T1000 (cell line): ENCODE measurements around the gene TLE3.

Experiments used
- DNase-seq: peaks from one replicate; lab custom pipeline; 2025; ENCODE audit warnings: mixed read lengths; lab: John Stamatoyannopoulos, UW

Gene TLE3

DNA sequence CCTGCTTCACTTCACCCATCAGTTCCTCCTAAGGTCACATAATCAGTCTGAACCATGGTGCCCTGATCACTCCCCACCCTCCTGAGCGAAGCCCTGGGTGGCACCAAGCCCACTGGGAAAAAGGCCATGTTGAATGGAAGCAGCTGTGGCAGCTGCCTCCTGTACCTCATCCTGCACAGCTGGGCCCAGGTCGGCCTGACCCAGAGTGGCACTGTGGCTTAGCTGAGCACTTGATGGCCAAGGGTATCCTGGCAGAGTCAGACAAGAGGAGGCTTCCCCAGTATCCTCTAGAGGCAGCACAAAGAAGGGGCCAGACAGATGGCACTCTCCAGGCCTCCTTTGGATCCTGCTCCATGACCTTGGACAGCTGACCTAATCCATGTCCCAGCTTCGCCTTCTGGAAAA, 68.4 kb downstream of the TLE3 start:
- no peak for DNase-seq

- DNase-seq, result no peak
These were observed 70.2 kb downstream of the TLE3 start for GRCh38 chr15:70027518-70027917.

- DNase-seq, result no peak
These were observed 70.7 kb downstream of the TLE3 start for GRCh38 chr15:70026991-70027390.

- DNase-seq, result no peak
These were observed 72.1 kb downstream of the TLE3 start for GRCh38 chr15:70025413-70026296.

- DNase-seq, result no peak
These were observed 73.2 kb downstream of the TLE3 start for GRCh38 chr15:70024521-70024920.

- no peak for DNase-seq
These were observed 73.8 kb downstream of the TLE3 start for GRCh38 chr15:70023769-70024491.

GRCh38 chr15:70023064-70023768, 74.5 kb downstream of the TLE3 start:
- peak; percentile 80 for DNase-seq

DNA sequence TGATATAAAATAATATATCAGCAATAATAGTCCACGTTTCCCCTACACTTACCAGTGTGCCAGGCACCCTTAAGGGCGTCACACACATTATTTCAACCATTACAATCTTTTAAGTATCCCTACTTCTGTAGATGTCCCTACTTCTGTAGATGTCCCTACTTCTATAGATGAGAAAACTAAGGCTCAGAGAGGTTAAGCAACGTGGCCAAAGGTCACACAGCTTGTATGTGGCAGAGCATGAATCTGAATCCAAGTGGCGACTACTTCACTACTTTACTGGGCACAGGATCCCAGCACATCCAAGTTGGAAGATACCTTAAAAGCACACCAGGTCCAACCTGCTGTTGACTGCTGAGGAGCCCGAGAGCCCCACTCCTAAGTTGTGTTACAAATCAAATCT, 77.5 kb downstream of the TLE3 start:
- no peak for DNase-seq

- DNase-seq, result no peak
These were observed 78.8 kb downstream of the TLE3 start for GRCh38 chr15:70018646-70019600.

DNA sequence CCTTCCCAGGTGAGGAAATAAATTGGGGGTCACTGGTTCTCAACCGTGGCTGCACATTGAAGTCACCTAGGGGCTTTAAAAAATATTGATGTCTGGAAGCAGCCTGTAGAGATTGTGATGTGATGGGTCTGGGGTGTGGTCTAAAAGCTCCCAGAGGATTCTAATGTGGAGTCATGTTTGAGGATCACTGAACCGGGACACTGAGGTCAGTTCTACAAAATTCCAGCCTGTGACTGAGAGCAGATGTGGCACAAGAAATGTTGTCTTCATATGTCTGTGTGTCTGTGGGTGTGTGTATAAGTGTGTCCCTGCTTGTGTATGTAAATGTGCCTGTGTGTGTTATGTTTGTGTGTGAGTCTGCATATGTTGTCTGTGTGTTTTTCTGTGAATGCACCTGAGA, 79.9 kb downstream of the TLE3 start:
- no peak for DNase-seq

- no peak for DNase-seq
These were observed 80.7 kb downstream of the TLE3 start for GRCh38 chr15:70017025-70017424.

DNA sequence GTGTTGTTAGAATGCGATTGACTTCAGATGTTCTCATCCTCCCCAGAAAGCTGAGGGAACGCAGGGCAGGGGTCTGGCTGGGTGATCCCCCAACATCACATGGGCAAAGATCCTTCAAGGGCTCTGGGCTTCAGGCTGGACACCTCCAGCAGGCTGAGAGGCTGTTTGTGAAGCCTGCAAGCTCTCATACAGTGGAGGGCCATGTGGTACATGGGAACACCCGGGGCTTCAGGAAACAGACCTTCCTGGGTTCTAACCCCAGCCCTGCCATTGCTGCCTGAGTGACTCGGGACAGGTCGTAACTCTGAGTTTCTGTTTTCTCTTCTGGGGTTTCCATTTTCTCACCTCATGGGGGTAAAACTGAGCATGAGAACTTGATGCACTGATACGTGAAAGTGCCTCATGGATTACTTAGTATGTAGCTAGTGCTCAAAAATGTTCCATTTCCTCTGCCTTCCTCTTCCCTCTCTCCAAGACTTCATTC, 81.2 kb downstream of the TLE3 start:
- no peak for DNase-seq

DNA sequence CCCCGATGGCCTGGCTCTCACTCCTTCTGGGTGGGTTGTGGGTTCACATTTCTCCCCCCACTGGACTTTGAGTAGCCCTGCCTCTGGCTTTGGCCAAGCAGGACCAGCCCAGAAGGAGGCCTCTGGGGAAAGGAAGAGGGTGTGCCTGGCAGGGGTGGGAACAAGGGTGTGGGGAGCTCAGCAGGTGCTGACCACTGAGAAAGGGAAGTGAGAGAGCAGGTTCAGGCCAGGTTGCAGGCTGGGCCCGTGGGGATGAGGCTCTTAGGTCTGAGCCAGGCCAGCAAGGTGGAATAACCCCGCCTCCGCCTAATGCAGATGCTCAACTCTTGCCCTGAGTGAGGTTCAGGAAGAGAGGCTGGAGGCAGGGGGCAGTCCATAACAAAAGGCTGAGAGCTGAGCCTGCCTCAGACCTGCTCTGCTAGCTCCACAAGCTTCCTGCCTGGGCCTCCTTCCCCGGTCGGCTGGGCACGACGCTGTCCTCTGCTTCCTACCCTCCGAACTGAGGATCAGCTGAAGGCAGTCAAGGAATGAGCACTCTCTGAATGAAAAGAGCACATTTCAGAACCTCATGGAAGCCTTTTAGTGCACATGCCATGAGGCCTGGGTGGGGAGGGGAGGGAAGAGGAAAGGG, 82.7 kb downstream of the TLE3 start:
- no peak for DNase-seq

- DNase-seq, result no peak
These were observed 83.4 kb downstream of the TLE3 start for GRCh38 chr15:70014331-70014730.

GRCh38 chr15:70013656-70014313, 83.9 kb downstream of the TLE3 start:
- no peak for DNase-seq

- no peak for DNase-seq
These were observed 84.8 kb downstream of the TLE3 start for GRCh38 chr15:70012895-70013294.

- no peak for DNase-seq
These were observed 88.9 kb downstream of the TLE3 start for GRCh38 chr15:70008697-70009290.

DNA sequence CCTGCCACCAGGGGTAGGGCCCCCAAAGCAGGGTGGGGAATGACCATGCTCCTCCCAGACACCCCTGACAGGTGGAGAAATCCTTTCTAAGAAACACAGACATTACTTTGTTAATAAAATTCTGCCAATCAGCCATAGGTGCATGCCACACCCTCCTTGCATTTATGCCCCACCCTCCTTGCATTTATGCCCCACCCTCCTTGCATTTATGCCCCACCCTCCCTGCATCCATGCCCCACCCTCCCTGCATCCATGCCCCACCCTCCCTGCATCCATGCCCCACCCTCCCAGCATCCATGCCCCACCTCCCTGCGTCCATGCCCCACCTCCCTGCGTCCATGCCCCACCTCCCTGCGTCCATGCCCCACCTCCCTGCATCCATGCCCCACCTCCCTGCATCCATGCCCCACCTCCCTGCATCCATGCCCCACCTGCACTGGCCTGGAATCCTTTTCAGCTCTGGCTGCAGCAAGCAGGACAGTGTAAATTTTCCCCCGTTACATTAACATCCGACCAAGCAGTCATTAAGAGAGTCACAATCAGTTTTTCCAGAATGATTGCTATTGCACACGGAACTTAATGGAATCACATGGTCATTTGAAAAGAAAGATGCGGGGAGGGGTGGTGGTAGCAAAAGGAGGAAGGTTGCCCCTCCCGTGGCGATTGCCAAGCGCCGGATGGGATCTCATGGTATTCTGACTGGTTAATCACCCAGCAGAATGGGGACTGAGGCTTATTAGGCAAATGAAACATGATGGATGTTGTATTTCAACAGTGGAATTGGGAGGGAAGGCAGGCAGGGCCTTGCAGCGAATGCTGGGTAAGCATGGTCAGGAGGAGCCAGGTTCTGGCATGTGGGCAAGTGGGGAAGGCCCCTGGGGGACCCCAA, 91.2 kb downstream of the TLE3 start:
- no peak for DNase-seq

DNA sequence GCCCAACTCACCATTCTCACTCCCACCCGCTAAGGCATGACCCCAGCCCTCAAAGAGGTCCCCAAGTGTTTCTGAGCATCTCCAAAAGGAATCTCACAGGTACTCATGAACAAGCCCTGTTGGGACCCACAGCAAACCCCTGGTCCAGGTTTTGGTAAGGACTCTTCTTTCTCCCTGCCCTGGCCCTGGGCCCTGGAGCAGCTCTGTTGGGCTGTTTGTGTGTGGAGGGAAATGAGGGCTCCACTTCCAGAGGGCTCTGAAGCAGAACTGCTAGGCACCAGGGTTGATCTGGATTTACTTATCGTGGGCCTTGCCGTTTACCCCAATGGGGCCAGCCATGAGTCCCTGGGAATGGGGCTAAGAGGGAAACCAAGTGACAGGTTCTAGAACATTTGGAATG, 92.9 kb downstream of the TLE3 start:
- no peak for DNase-seq
